Mesenteric fat pad (tissue), 1 donor: Measurements from ENCODE around the gene MOGAT3. TPM values are rescaled to one million over a fixed set of nuclear protein-coding genes. Genes with fewer than 3 reads are reported as not detected.

Experiments
- DNase-seq: peaks from one replicate; pipeline ENCODE4 v3.0.0-alpha.2; 2020; ENCODE audit warnings: low spot score
- long read RNA-seq: library from polyadenylated mRNA; unstranded; transcript quantifications from one replicate; pipeline ENCODE4 v2.0.0, GENCODE V29; 2020
- total RNA-seq: library from RNA; stranded (reverse); fragmentation: NEBNext Ultra II Directional; extraction: Animal tissue kit (Norgen Biotek cat#: 25700); gene quantifications from one replicate; pipeline ENCODE4 v1.2.1, GENCODE V29; 2021
- donor health status: DM: yes; HTN: yes; CAD: no.

The MOGAT3 gene, protein sequence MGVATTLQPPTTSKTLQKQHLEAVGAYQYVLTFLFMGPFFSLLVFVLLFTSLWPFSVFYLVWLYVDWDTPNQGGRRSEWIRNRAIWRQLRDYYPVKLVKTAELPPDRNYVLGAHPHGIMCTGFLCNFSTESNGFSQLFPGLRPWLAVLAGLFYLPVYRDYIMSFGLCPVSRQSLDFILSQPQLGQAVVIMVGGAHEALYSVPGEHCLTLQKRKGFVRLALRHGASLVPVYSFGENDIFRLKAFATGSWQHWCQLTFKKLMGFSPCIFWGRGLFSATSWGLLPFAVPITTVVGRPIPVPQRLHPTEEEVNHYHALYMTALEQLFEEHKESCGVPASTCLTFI
- total RNA-seq = not detected
- long read RNA-seq = 0 reads

DNA sequence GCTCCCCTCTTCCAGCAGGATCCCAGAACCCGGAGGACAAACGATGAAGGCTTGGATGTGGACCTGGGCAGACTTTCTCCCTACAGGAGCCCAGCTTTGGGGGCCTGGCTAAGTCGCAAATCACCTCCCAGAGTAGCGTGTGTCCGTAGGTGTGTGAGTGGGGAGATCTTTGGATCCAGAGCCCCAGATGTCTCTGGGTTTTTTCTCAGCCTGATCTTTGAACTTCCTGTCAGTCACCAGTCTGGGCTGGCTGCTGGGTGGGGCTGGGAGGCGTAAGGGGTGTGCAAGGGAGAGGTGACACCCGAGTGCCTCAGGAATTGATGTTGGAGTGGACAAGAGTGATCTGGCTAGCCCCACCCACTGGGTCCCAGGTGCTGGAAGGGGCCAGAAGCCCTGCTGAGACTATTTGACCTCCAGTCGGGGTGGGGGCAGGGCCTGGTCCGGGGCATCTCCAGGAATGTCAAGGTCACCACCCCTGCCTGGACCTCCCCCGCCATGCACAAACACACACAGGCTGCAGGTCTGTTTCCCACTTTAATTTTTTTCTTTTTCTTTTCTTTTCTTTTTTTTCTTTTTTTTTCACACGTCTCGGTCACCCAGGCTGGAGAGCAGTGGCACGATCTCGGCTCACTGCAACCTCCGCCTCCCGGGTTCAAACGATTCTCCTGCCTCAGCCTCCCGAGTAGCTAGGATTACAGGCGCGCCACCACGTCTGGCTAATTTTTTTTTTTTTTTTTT is at the start of gene MOGAT3:
MOGAT3 (minus strand) TSS at position 175 of the 738 bp plus-strand sequence. CDS start 182 bp downstream, outside the sequence.
- no peak for DNase-seq

GRCh38 chr7:101250324-101250723 is 49.5 kb upstream of the MOGAT3 start:
- DNase-seq = no peak

DNA sequence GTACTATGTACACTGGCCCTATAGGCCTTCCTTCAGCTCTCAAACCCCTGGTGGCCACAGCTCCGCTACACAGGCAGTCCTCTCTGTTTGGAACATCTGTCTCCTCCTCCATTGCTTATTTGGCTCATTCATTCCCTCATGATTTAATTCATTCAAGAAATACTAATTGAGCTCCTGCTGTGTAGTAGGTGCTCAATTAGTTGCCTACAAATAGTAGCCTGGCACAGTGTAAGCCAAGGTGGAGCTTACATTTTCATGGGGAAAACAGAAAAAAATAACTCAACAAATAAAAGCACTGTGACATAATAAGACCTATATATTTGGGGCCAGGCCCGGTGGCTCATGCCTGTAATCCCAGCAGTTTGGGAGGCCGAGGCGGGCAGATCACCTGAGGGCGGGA is 47.4 kb upstream of the MOGAT3 start:
- DNase-seq = no peak

- DNase-seq = no peak
Observed at GRCh38 chr7:101245147-101245668, 44.4 kb upstream of the MOGAT3 start.

DNA sequence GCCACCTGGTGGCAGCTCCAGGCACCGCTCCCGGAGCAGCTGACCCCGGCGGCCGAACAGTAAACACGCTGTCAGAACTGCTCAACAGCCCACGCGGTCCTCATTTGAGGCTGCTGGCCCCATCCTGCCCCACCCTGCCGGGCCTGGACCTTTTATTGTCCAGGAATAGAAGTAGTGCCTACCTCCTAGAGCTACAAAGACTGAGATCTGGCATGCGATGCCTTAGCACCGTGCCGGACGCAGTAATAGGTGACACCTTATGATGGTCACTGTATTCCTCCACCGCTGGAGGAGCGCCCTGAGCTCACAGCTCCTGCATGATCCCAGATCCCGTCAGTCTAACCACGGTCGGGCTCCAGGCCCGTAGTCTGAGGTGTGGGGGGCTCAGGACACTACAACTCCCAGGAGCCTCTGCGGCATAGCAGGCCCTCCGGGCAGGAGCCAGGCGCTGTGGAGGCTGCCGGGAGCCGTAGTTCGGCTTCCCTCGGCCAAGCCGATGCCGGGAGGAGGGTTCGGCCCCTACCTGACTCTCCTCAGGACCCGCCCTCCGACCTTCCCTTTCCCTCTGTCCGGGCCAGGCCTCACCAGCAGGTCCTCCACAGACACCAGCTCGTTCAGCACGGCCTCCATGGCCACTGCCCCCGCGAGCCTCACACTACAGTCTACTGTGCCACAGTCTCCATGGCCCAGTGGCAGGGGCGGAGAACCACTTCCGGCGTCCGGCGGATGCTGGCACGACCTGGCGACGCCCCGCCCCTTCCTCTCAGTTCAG is 43.7 kb upstream of the MOGAT3 start, which contains the start of gene FIS1:
FIS1 (minus strand) TSS at position 707 of the 772 bp plus-strand sequence; CDS start at position 630, 77 bp downstream.
- peak; percentile 98 for DNase-seq

- peak; percentile 96 for DNase-seq
Observed at GRCh38 chr7:101243646-101244374, 43.0 kb upstream of the MOGAT3 start.

- no peak for DNase-seq
Observed at GRCh38 chr7:101241443-101242349, 40.9 kb upstream of the MOGAT3 start.

DNA sequence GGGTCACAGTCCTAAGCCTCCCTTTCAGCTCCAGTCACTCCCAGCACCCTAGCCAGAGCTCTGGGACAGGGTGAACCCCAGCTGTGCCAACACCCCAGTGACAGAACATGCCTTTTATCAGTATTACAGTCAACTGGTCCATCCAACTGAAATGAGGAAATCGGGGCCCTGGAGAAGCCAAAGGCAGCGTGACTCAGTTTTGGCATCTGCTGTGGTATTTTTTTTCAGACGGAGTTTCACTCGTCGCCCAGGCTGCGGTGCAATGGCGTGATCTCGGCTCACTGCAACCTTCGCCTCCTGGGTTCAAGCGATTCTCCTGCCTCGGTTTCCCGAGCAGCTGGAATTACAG is 40.2 kb upstream of the MOGAT3 start:
- no peak for DNase-seq

- no peak for DNase-seq
Observed at GRCh38 chr7:101240226-101241014, 39.6 kb upstream of the MOGAT3 start.

GRCh38 chr7:101239951-101240220 is 39.0 kb upstream of the MOGAT3 start:
- no peak for DNase-seq

DNA sequence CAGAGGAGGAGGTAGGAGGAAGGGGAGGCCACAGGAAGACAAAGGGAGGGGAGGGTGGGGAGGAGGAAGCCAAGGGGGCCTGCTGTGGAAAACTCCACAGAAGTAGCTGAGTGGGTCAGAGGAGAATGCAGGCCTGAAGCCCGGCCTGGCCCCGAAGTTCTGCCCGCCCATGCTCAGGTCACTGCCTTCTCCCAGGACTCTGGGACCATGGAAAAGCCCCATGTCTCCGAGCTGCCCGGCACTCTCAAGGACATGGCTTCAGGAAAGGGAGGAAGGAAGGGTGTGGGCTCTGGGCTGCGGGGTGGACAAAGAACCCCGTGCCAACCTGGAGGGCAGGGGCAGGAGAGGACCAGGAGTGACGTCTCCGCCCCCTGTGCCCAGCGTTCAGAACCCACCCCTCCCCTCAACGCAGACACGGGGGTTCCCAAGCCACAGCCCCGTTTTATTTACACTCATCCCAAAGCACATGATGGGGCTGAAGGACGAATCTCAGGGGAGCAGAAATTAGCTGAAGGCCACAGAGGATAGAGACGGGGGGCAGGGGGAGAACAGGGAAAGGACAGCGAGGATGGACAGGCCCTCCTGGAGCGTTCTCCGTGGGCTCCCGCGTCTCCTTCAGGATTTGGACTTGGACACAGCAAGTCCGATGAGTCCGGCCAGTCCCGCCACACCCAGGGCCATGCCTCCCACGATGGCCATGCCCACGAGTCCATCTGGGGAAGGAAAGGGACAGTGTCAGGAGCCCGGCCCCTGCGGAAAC is 38.5 kb upstream of the MOGAT3 start:
- DNase-seq = no peak

- DNase-seq = no peak
Observed at GRCh38 chr7:101238226-101239182, 37.7 kb upstream of the MOGAT3 start.

GRCh38 chr7:101237206-101238067 is 36.6 kb upstream of the MOGAT3 start, which contains the start of gene CLDN15:
TSS of gene CLDN15 (minus strand) at chr7:101237802. CDS start at chr7:101237581, 221 bp downstream.
- no peak for DNase-seq

GRCh38 chr7:101236292-101236835 is 35.5 kb upstream of the MOGAT3 start:
- DNase-seq = no peak

DNA sequence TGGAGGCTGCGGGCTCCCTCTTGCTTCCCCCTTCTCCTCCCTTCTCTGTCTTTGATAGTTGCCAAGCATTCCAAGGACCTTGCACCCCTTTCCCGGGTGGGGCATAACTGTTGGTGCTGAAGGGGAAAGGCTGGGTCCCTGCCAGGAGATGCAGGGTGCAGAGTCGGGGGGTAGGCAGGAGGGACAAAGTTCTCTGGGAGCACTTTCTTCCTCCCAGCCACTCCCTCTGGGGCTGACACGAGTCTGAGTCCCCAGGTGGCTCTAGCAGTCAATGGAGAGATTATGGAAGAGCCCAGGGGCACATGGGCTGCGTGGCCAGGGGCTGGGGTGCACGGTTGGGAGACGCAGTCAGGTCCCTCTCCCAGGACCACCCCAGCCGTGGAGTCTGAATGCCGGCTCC is 34.7 kb upstream of the MOGAT3 start:
- no peak for DNase-seq

DNA sequence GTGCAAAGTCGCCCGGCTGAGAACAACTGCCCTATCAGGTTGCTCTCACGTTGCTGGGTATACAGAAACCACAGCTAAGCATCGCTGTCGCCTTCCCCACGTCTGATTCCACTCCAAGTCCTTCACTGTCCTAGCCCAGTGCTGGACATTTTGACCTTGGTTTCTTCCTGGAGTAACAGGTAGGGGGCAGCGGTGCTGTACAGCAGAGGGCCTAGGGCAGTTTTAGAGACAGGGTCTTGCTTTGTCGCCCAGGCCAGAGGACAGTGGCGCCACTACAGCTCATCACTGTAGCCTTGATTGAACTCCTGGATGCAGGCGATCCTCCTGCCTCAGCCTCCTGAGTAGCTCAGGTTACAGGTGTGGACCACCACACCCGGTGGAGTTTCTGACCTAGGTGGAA is 34.2 kb upstream of the MOGAT3 start:
- no peak for DNase-seq
